ENCODE results near the gene PEMT. TPM values are rescaled to one million over a fixed set of nuclear protein-coding genes. Genes with fewer than 3 reads are reported as not detected.

The PEMT gene
- total RNA-seq, 4 donors from 2014 or later: 29.9 to 47.5 (median 44.3) TPM

DNA sequence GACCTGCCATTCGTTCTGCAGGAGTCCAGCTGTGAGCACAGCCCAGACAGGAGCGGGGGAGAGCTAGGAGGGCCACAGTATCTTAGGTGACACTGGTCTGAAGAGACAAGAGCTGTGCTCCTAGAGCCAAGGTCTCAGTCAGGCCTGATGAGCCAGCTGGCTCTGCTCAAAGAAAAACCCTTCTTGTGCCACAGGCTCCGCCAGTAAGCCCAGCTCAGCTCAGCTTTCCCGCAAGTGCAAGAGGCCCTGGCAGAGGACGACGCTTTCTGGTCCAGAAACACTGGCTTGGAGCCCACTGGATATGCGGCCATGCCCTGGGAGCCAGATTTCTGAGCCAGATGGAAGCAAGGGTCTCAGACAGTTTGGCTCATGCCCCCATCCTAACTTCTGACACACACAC lies 23.9 kb downstream of the PEMT start:
- H3K4me3 ChIP-seq (ENCODE audit: low read depth, poor library complexity, severe bottlenecking): no peak overlapping the region
- TF ChIP-seq CTCF (IDR thresholded peaks at IDR 0.05) (no peak), POLR2A (IDR thresholded peaks at IDR 0.05) (no peak)
- WGBS, 2 donors: 33 to 52% methylated on average over 7 of the region's 7 CpGs
- intact Hi-C loops (cut with DNase I; ENCODE audit: low total_unique reads): loop anchor here (10.0 kb wide), 1 partner anchor 53 kb away; no protein-coding TSS in a partner anchor
- DNase-seq (ENCODE audit: low spot score in 2 of 2): no peak

DNA sequence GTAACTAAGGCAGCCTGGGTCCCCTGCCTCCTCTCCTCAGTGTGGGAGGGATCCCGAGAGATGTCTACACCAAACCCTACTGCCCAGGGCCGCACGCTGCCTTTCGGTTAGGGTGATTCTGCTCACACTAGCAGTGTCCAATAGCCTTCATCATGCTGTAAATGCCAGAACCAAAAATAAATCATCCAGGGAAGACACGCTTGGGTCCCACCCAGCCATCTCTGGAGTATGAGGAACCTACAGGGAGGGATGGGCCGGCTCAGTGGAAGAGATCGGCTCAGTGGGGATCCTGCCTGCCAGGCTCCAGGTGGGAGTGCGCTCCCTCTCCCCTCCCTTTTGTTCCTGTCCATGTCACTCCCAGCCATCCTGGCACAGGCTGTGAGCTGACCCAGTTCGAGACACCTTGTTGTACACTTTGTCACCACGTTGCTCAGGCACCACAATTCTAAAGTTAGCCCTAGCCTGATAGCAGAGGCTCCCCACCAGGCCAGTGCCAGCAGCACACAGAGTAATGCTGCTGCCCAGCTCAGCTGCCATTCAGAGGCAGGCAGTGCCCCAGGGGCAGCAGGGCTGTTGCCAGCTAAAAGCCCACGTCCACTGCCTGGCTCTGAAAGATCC lies 24.5 kb downstream of the PEMT start:
- intact Hi-C loops (cut with DNase I; ENCODE audit: low total_unique reads): loop anchor here (10.0 kb wide), 1 partner anchor 52 kb away; no protein-coding TSS in a partner anchor
- no peak for TF ChIP-seq POLR2A (IDR thresholded peaks at IDR 0.05)
- no peak for TF ChIP-seq CTCF (IDR thresholded peaks at IDR 0.05)
- no peak for DNase-seq (ENCODE audit: low spot score in 2 of 2)
- no peak overlapping the region for H3K4me3 ChIP-seq (ENCODE audit: low read depth, poor library complexity, severe bottlenecking)
- 59 to 67% methylated on average over 11 of the region's 11 CpGs for WGBS, 2 donors

DNA sequence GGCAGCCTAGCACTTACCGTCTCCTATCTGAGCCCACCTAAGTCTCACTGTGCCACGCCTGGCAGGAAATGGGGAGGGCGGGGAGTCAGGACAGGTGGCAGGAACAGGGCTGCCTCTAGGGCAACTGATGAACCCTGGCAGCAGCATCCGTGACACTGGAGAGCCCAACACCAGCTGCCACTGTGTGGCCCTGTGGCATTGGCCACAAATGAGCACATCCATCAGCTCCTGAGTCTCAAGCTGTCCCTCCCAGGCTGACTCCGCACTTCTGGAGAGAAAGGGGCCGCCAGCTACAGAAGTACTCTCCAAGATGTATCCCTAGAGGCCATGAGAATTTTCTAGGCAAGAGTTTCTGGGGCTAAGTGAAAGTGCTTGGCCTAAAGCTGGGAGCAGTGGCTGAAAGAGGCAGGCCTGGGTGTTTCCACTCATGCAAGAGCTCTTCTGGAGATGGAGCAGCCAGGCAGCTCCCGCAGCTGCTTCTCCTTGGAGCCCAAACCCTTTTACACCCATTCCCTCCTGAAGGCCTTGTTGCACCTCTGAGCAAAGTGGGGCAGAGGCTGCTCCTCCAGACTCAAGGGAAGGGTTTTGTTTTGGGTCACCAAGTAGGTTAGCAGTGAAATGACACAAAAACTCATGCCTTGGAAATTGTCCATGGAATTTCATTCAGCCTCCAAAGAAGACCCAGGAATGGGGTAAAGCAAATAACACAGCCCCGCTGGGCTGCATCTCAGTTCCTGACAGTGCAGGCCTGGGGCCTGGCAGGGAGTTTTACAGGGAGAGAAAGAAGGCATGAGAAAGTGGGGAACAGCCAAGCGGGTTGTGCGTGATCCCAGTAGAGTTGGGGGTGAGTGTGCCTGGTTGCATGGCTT lies 25.8 kb downstream of the PEMT start:
- WGBS, 2 donors: 54 to 81% methylated on average over 7 to 10 of the region's 10 CpGs
- no peak for DNase-seq (ENCODE audit: low spot score in 2 of 2)
- TF ChIP-seq CTCF (IDR thresholded peaks at IDR 0.05): no peak
- TF ChIP-seq POLR2A (IDR thresholded peaks at IDR 0.05): no peak
- no peak overlapping the region for H3K4me3 ChIP-seq (ENCODE audit: low read depth, poor library complexity, severe bottlenecking)
- intact Hi-C loops (cut with DNase I; ENCODE audit: low total_unique reads): loop anchor here (2.0 to 10.0 kb wide), 2 partner anchors 51 to 209 kb away; no protein-coding TSS in a partner anchor

DNA sequence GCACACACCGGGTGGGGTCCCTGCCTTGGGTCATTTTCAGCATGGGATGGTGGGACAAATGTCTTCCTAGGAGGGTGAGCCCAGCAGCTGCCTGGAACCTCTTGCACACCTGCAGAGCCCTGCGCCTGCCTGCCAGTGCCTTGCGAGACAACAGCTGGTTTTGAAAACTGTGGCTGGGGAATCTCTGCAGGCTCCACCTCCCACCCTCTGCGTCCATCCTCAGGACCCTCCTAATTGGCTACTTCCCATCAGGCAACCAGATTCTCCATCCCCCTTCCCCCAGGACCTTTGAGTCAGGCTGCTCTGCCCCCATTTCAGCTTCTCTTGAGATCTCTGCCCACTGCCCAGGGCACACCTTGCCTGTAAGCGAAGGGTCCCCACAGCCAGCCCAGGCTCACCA lies 26.6 kb downstream of the PEMT start:
- no peak for DNase-seq (ENCODE audit: low spot score in 2 of 2)
- 78 to 89% methylated on average over 5 of the region's 5 CpGs for WGBS, 2 donors
- H3K4me3 ChIP-seq (ENCODE audit: low read depth, poor library complexity, severe bottlenecking): no peak overlapping the region
- intact Hi-C loops (cut with DNase I; ENCODE audit: low total_unique reads): loop anchor here (2.0 to 10.0 kb wide), 2 partner anchors 50 to 208 kb away; no protein-coding TSS in a partner anchor
- TF ChIP-seq CTCF (IDR thresholded peaks at IDR 0.05): no peak
- no peak for TF ChIP-seq POLR2A (IDR thresholded peaks at IDR 0.05)

DNA sequence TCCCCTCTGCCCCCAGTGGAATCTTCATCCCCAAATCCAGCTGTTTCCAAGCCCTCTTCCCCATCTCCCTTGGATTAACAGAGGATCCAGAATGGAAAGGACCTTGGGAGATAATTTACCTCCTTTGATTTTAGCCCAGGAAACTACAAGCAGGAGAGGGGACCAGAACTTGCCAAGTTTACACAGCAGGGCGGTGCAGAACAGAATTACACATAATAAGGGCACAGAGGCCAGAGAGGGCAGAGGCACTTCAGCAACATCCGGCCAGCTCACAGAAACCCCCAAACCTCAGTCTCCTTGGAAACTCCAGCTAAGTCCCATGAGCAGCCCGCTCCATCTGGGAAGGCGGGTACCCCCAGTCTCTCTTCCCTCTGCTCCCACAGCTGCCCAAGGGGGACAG lies 27.2 kb downstream of the PEMT start:
- intact Hi-C loops (cut with DNase I; ENCODE audit: low total_unique reads): loop anchor here (2.0 to 10.0 kb wide), 2 partner anchors 50 to 208 kb away; no protein-coding TSS in a partner anchor
- no peak overlapping the region for H3K4me3 ChIP-seq (ENCODE audit: low read depth, poor library complexity, severe bottlenecking)
- WGBS, 2 donors: 88 to 91% methylated on average over 4 of the region's 4 CpGs
- DNase-seq (ENCODE audit: low spot score in 2 of 2): no peak
- TF ChIP-seq CTCF (IDR thresholded peaks at IDR 0.05) (no peak), POLR2A (IDR thresholded peaks at IDR 0.05) (no peak)
